GM18517 (cell line): ENCODE measurements around the gene NBEA.
"Not testable (repeated sequence)": the region's sequence is repeated elsewhere in the genome, so short reads cannot be mapped to it uniquely, and the experiment has no call there.

Experiments
- ATAC-seq: cut with Tn5 transposase; IDR thresholded peaks from one replicate; pipeline ENCODE4 v1.9.1; 2021; ENCODE audit warnings: mild to moderate bottlenecking, moderate library complexity; ENCODE audit not compliant: unreplicated experiment

Gene NBEA

DNA sequence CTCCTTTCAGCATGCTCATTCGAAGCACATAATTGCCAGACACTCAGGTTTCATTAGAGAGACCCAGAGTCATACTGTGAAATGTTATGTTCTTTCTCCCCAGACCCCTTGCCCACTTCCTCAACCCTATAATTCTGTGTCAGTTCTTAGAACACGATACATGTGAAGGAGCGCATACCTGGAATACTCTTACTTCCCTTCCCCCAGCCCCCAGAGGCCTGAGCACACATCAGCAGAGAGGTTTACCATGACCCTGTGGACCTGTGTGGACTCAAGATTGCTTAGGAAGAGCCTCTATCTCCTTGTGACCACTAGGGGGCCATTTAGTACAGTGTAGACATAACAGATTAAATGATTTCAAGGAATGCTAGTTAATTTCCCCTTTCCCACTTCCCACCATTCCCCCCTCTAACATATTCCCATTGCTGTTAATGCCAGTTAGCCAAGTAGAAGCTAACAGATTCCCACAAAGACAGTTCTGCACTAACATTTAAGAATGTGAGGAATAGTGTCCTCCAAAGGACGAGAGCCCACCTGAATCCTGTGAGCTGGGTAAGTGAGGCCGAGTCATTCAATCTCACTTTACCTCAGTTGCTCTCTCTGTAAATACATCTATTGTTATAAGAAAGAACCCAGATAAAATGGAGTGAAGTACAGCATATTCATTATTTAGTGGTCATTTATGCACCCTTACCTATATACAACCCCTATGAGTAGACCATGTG lies 688.6 kb downstream of the NBEA start:
- ATAC-seq, result peak; percentile 83

DNA sequence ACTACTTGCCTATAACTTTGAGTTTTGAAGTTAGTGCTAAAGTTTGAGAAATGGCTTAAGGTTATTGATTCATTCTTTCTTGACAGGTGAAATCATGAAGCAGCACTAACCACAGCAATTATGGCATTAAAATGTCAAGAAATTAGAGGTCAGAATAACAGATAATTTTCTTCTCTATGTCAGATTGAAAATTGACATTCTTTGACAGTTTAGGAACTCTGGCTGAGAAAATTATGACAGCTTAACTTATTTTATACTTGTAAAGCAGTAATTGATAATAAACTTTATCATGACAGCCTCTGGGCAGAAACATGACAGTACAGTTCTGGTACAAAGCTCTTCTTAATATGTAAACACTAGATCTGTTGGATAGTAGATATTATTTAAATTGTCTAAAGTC lies 689.6 kb downstream of the NBEA start:
- no peak for ATAC-seq

DNA sequence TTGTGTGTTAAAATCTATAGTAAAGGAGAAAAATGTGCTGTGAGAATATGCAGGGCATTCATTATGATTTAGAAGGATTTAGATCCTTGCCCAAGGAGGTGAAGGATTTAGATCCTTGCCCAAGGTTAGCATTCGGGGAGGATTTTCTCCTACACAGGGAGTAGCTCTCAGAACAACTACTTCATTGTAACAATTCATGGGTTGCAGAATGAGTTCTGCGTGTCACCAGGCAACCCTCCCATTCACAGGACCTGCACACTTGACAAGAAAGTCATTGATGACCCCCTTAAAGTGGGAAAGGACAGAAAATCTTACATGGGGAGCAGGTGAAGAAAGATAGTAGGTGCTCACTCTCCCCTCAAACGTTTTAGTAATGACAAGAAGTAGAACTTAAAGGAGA lies 701.6 kb downstream of the NBEA start:
- no peak for ATAC-seq

DNA sequence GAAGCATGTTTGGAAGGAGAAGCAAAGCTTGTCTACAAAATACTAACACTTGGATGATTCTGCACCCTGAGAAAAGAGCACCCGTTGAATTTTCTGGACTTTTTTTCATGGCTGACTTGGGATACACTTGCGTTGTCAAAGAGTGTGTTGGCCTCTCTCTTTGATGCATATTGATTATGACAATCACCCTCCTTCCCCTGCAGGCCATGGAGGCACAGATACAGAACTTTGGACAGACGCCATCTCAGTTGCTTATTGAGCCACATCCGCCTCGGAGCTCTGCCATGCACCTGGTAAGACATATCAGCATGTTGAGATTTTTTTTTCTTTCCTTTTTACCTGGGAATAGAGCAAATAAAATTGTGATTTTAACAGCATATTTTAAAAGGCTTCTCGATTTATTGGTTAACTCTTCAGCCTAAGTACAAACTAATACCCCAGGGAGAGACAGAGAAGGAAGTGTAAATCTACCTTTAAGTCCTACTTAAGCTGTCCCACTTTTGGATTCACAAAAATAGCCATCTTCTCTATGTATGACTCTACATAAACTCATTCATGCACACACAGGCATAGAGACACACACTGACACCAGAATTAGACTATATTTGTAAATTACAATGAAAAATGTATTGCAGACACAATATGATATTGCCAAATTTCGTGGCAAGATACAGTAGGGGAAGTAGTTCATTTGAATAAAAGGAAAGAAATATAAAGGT lies 704.1 kb downstream of the NBEA start:
- no peak for ATAC-seq

DNA sequence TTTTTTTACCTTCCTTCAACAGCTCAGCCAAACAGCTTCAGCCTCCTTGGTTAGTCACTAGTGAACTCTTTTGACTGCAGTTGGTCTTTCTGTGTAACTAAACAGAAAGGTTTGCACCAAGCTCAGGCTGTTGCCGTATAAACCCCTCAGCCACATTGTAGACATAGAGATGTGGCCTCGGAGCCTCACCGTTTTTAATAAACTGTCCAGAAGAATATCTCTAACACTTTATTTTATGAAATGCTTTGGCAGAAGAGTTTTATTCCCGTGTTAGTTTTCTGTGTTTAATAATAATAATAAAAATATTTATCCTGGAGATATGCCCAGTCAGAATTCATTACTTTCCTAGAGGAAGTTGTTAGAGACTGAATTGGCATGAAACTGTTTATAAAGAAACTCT lies 706.1 kb downstream of the NBEA start:
- ATAC-seq, result no peak

DNA sequence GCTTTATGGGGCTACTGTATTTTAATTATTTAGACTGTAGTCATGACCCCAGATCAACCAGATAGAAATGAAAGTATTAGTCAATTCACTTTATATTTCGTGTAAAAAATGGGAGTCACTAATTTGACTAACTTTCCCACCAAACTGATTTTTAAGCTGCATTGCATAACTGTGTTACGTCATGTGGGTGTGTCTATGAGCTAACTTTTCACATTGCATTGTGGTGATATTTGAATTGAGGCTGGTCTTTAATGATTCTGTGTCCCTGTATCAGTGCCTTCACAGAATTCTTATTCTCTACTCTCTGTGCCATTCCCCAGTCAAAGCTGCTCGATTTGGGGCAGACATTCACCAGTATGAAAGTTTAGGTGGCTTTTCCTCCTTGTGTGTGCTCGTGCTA lies 707.1 kb downstream of the NBEA start:
- no peak for ATAC-seq

DNA sequence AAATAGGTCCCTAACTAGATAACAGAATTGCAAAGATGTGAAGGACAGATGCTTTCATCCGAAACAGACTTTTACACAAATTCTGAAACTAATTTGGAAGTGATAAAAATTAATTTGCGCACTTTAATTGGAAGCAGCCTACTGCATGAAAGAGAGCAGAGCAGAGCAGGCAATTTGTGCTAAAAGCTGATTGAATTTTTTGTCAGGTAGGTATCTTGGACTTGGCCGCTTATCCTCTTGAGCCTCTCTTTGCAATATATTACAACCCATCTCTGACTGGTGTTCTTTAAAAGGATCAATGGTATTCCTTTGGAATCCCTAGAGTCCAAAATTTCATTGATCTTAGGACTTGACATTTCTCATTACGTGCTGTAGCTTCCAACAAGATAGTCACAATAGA lies 717.7 kb downstream of the NBEA start:
- no peak for ATAC-seq

DNA sequence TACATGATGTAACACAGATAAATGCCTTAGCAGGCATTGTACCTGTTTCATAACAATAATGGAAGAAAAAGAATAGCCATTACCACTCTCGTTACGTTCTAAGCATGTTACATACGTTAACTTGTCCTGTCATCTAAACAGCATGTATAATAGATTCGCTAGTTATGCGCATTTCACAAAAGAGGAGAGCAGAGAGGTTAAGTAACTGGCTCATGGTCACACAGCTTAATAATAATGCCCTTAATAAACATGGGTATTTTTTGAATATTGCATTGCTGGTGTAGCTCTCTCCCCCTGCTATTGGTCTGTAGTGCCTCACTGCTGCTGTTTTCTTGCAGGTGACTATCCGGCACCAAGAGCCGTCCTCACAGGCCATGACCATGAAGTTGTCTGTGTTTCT lies 722.7 kb downstream of the NBEA start:
- no peak for ATAC-seq

DNA sequence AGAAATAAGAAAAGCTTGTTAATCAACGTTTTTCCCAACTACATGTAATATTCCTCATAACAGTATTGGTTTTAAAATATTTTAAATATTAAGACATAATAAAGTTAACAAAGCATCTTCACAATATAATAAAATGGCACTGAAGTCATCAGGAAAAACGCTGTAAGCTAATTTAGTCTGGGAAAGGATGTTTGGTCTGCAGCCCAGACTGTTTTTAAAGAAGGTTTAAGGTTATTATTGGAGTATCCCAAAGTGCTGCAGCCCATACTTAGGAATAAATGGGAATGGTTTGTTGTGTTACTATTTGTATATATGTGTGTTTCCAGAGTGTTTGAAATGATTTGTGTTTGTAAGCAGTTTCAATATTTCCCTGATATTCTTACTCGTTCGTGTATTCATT lies 727.3 kb downstream of the NBEA start:
- no peak for ATAC-seq

DNA sequence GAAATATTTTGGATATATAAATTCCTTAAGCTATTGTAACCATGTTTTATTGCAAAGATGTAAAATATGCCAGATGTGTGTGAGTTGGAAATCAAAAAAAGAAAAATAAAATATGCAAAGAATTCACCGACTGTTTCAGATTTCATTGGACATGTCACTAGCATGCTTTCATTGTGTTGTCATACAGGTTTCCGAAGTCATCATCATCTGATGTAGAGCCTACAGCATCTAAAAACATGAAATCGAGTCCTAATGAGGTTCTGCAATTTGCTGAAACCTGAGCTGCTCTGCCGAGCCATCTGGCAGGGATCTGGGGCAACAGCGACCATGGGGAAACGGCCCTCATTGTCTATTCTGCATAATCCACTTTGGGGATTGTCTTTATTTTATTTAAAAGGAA lies 730.5 kb downstream of the NBEA start:
- no peak for ATAC-seq

DNA sequence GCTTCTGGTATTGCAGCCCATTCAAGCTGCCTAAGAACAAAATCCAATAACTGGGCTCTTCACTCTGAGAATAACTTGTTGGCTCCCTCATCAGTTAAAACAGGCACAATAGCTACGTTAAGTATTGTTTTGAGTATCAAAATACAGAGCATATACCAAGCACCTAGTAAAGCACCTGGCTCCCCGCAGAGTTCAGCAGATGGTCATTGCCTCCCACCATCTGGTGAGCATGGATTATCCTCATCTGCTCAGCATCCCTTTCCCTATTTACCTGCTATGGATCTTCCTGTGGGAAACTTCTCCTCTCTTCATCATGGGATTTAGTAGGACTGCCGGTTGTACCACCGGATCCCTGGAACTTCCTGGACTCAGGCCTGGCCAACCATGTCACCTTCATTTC lies 733.6 kb downstream of the NBEA start:
- no peak for ATAC-seq

DNA sequence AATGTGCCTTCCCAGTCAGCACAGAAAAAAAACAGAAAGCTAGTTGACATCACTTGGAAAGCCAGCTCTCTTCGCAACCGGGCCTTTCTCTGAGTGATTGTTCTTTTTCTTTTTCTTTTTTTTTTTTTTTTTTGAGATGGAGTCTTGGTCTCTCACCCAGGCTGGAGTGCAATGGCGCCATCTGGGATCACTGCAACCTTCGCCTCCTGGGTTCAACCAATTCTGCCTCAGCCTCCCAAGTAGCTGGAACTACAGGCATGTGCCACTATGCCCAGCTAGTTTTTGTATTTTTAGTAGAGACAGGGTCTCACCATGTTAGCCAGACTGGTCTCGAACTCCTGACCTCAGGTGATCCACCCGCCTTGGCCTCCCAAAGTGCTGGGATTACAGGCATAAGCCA lies 735.8 kb downstream of the NBEA start:
- not testable (repeated sequence) for ATAC-seq

DNA sequence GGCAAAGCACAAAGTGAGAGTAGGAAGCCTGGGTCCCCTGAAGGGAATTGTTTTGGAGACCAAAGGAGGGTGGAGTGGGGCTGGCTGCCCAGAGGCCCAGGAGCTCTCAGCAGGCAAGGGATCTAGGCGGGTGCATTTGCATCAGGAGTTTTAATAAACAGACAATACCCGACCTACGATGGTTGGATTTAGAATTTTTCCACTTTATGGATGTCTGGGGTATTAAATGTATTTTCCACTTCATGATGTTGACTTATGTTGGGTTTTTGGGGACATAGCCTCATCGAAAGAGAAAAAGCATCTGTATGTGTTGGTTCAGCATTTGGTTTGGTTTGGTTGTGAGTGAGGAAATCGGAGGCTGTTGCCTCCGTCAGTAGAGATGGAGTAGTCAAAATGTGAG lies 739.6 kb downstream of the NBEA start:
- no peak for ATAC-seq

DNA sequence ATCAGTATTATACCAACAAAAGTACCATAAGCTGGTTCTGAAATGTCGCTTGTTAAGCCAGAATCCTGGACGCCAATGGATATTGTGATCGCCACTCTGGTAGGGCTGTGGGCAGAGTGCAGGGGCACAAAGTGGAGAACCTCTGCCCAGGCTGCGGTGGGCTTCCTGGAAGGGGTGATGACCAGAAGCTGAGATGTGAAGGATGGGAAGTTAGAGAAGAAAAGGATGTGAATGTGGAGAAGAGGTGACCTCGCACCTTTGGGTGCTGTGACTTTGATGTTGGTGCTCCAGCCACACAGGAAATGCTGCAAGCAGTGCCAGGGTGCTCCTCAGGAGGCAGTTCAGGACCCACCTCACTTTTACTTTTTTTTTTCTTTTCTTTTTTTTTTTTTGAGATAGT lies 742.4 kb downstream of the NBEA start:
- no peak for ATAC-seq

DNA sequence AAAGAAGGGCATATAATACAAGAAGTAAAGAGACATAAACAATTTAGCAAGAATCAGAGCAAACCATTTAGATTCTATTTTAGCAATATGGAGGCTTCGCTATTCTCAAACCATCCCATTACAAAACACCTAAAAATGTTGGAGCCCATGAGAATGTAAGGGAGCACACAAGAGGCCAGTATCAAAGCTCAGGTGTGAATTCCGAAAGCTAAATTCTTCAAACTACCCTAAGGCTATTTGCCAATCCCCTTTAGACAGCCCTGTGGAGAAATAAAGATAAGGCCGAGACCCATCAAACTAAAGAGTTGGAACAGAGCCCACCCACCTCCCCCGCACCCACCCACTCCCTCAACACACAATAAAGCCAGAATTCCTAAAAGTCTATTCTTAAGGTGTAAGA lies 745.3 kb downstream of the NBEA start:
- ATAC-seq, result no peak

DNA sequence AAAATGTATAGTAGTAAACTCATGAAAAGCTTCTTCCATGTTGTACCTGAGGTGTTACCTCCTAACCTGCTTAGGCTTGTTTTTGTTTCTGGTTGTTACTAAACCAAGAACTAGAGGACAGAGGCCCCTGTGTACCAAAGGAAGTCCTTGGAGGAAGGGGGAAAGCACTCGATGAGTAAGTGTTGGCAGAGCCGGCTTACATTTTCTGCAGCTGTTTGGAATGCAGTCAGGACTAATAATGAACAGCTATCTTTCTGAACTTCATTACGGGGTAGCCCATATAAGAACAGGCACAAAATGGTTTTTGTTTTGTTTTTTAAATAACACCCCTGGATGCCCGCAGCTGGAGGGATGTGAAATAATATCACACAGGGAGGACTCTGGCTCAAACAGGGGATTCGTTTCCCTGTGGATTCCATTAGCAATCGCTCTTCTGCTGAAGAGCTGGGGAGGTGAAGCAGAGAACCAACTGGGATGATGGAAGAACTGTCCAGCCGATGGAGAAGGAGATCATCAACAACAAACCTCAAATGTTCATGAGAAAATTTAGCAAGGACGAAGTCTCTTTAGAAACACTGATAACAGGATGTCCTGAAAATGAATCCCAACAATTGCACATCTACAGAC lies 748.6 kb downstream of the NBEA start:
- ATAC-seq, result no peak

DNA sequence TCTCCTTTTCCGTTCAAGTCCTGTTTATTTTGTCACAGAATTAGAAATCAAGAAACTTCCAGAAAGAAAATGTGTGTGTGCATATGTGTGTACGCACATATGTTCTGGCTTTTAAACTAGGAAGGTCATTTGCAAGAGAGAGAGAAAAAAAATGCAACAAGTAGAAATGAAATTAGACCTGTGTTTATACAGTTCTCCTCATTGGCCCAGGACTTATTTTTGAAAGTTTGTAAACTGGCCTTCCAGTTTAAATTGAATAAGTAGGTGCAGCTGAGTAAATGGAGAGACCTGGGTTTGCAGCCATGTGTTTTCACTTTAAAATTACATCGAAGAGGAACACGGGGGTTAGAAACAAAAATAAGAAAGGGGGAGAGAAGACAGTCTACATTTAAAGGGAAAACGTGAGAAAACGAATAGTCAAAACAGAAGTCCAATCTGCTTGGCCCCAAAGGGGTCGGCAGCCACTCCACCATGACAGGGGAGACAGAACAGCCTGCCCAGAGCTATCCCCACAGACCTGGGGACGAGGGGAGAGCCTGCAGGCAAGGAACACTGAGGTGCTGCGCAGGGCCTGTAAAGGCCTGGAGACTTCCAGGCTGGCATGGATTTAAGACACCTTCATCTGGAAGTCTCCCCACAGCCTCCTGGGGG lies 751.2 kb downstream of the NBEA start:
- no peak for ATAC-seq

DNA sequence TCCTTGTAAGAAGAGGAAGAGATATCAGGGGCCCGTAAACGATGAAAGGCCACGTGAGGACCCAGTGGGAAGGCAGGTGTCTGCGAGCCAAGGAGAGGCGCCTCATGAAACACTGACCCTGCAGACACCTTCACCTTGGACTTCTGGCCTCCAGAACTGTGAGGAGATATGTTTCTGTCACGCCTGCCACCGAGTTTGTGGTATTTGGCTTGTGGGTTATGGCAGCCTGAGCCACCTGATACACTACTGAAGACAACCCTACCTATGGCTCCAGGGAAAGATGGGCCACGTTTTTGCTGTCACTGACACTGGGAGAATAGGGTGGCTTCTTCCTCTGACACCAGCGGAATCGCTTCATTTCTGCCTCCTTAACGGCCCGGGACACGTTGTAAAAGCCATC lies 752.0 kb downstream of the NBEA start:
- no peak for ATAC-seq

DNA sequence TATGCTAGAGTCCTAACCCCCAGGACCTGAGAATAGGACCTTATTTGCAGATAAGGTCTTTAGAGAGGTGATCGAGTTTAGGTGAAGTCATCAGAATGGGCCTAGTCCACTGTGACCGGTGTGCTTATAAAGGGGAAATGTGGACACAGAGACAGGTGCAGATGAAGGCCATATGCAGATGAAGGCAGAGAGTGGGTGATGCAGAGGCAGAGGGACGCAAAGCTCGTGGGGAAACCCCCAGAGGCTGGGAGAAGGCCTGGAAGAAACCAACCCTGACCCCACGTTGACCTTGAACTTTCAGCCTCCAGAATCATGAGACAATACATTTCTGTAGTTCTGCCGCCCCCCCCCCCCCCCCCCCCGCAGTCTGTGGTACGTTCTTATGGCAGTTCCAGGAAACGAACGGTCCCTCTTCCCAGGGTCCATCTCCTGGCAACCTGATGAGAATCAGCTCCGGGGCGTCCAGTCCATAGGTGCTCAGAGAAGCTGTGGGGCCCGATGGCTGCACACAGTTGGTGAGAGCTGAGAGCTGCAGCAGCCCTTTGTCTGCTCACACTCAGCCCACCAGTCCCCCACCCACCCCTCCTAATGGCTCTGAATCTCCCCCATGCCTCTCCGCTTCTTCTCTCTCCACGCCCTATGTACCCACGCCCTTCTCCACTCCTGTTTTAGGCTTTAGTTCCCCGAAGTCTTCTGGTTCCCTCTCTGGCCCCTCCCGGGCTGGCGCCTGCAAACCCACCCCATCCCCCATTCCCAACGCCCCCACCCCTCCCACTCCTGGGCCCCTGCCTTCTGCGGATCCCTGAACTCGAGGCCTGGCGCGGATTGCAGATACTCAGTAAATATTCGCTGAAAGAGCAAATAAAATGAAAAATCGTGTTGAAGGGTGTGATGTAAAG lies 752.7 kb downstream of the NBEA start:
- ATAC-seq, result no peak

DNA sequence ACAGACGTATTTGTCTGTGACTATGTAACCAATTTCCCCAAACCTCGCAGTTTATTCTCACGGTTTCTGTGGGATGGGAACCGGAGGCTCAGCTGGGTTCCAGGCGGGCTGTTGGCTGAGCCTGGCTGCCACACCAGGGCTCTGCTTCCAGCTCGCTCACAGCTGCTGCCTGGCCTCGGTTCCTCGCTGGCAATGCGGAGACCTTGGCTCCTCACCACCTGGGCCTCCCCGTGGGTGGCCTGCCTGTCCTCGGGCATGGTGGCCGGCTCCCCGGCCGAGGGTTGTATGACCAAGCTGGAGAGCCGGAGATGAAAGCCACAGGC lies 753.3 kb downstream of the NBEA start:
- ATAC-seq, result no peak

DNA sequence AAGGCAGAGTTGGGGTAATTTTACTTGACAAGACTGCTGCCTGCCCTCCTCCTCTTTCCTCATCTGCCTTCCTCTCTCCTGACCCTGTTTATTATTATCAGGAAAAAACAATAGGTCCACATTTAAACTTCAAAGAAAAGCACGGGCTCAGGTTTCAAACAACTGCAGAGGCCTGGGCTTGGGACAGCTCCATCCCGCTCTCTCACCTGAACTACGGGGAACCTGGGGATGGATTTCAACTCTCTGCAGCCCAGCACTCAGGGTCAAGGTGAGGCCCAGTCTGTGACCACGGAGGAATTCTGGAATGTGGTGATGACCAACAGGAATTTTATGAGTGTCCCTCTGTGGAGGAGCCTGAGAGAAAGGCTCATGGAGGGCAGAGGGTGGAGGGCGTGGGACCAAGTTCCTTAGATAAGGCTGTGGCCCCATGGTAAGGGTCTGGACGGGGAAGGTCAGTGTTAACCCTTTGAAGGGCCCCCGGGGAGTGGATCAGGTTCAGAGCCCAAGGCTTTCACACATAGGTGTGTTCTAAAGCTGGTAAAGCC lies 755.2 kb downstream of the NBEA start:
- no peak for ATAC-seq
